Panc1 (cell line): ENCODE data around the gene LGI2. TPM values are rescaled to one million over a fixed set of nuclear protein-coding genes. Genes with fewer than 3 reads are reported as not detected.

Source experiments
- ATAC-seq: fragments of 200-7000 bp; cut with Tn5 transposase; 2 replicates; pipeline ENCODE4 v1.9.1; 2020; ENCODE audit warnings: mild to moderate bottlenecking, moderate library complexity
- BruUV-seq: library from RNA; stranded (reverse); fragments of 400-500 nt; replicated peaks from 2 replicates; lab custom pipeline; 2021; lab: Mats Ljungman, UMichigan
- CTCF ChIA-PET: fragments of 300-600 bp; sonication (Branson Sonifier 250); formaldehyde crosslinking; loops from one replicate; lab custom pipeline; 2022; ENCODE audit warnings: antibody characterized with exemption; lab: Charles Lee
- POLR2A ChIA-PET: fragments of 300-600 bp; sonication (Branson Sonifier 250); formaldehyde crosslinking; loops from one replicate; lab custom pipeline; 2022; ENCODE audit warnings: antibody characterized with exemption; lab: Charles Lee
- DNase-seq: peaks from one replicate; pipeline ENCODE4 v3.0.0-alpha.2; 2010; ENCODE audit warnings: low read depth, low spot score
- H3K27ac ChIP-seq: 2 replicates; pipeline ENCODE4 v1.5.1; 2011; ENCODE audit warnings: mild to moderate bottlenecking, low read length, inconsistent platforms
- H3K27me3 ChIP-seq: fragments of 200-500 bp; sonication (Bioruptor generic); 2 replicates; pipeline ENCODE4 v1.6.0; 2014; ENCODE audit warnings: low read length, inconsistent platforms; ENCODE audit not compliant: control insufficient read depth, insufficient read depth
- H3K36me3 ChIP-seq: fragments of 200-500 bp; sonication (Bioruptor generic); 2 replicates; pipeline ENCODE4 v1.5.1; 2014; ENCODE audit warnings: inconsistent platforms, mild to moderate bottlenecking, low read length, moderate library complexity; ENCODE audit not compliant: control insufficient read depth, insufficient read depth
- H3K4me1 ChIP-seq: 2 replicates; pipeline ENCODE4 v1.5.1; 2011; ENCODE audit warnings: inconsistent platforms, mild to moderate bottlenecking, low read length, moderate library complexity; ENCODE audit not compliant: control insufficient read depth, insufficient read depth
- H3K4me3 ChIP-seq, 2 experiments: 2 replicates each; pipeline ENCODE4 v1.5.1; 2011 to 2012; ENCODE audit warnings: low read depth in 2 of 2, low read length in 2 of 2, mild to moderate bottlenecking in 2 of 2, inconsistent platforms in 1 of 2, moderate library complexity in 1 of 2
- H3K9me3 ChIP-seq: fragments of 200-500 bp; sonication (Bioruptor generic); 2 replicates; pipeline ENCODE4 v1.5.1; 2014; ENCODE audit warnings: low read depth, mild to moderate bottlenecking, inconsistent platforms, low read length, moderate library complexity; ENCODE audit not compliant: control insufficient read depth, insufficient read depth
- CTCF ChIP-seq: fragments of 450-650 bp; IDR thresholded peaks from 2 replicates; pipeline ENCODE4 v1.5.1; 2017; ENCODE audit warnings: mild to moderate bottlenecking
- POLR2AphosphoS5 ChIP-seq: IDR thresholded peaks from 2 replicates; pipeline ENCODE4 v1.6.1; 2012; ENCODE audit warnings: mild to moderate bottlenecking, low read depth, low read length, moderate library complexity
- REST ChIP-seq, 2 experiments: IDR thresholded peaks; 2 replicates each; pipeline ENCODE4 v1.6.1; 2011 to 2012; ENCODE audit warnings: low read depth in 2 of 2, control low read depth in 1 of 2, low read length in 1 of 2, mild to moderate bottlenecking in 1 of 2, moderate library complexity in 1 of 2; ENCODE audit not compliant: insufficient read depth in 1 of 2
- SIN3A ChIP-seq: IDR thresholded peaks from 2 replicates; pipeline ENCODE4 v1.6.1; 2012; ENCODE audit warnings: low read depth, mild to moderate bottlenecking, low read length, moderate library complexity, borderline replicate concordance; ENCODE audit not compliant: insufficient read depth
- TCF7L2 ChIP-seq: IDR thresholded peaks from 2 replicates; pipeline ENCODE4 v1.6.1; 2011; ENCODE audit warnings: mild to moderate bottlenecking, low read depth, low read length, inconsistent platforms
- in situ Hi-C: cut with HindIII; loops from 2 replicates; pipeline ENCODE4 v1.10.0; 2016; ENCODE audit warnings: low sequenced_read_pairs, low pct_unique_long_range_greater_than_20kb
- intact Hi-C: fragments of 100-400 bp; cut with micrococcal nuclease; formaldehyde crosslinking; loops from one replicate; pipeline ENCODE4 v1.10.0; 2022; ENCODE audit not compliant: unreplicated experiment
- total RNA-seq: library from RNA; stranded (reverse); gene quantifications from one replicate; pipeline ENCODE4 v1.2.1, GENCODE V29; 2021; ENCODE audit not compliant: unreplicated experiment

LGI2 gene
- total RNA-seq, 1 experiment from 2014 or later = not detected

GRCh38 chr4:25062098-25062497, 31.4 kb upstream of the LGI2 start:
- DNase-seq (no peak), ATAC-seq (no peak)
- no peak overlapping the region for H3K27ac ChIP-seq
- intact Hi-C loops = no loop called here
- no peaks in the 10 kb centered on the region for H3K9me3 ChIP-seq
- CTCF ChIA-PET = no interaction called here
- TF ChIP-seq REST (IDR thresholded peaks at IDR 0.05; ENCODE audit: insufficient read depth in 1 of 2, low read depth in 2 of 2, low read length in 1 of 2) (no peak), POLR2AphosphoS5 (no peak), TCF7L2 (no peak), SIN3A (no peak), CTCF (no peak)
- H3K4me3 ChIP-seq = no peak overlapping the region
- H3K36me3 ChIP-seq = no peaks in the 10 kb centered on the region
- no TSS peak for BruUV-seq
- H3K4me1 ChIP-seq = no peaks in the 10 kb centered on the region
- POLR2A ChIA-PET = no interaction called here
- in situ Hi-C loops = no loop called here
- no peaks in the 10 kb centered on the region for H3K27me3 ChIP-seq

- POLR2A ChIA-PET = no interaction called here
These were observed 30.9 kb upstream of the LGI2 start for GRCh38 chr4:25061602-25062001.

More at GRCh38 chr4:25061602-25062001, 30.9 kb upstream of the LGI2 start:
- Histone ChIP-seq H3K4me3 (no peak overlapping the region), H3K27me3 (no peaks in the 10 kb centered on the region), H3K9me3 (no peaks in the 10 kb centered on the region), H3K36me3 (no peaks in the 10 kb centered on the region), H3K4me1 (no peaks in the 10 kb centered on the region), H3K27ac (no peak overlapping the region)
- no TSS peak for BruUV-seq
- DNase-seq = no peak
- CTCF ChIA-PET = no interaction called here
- in situ Hi-C loops = no loop called here
- intact Hi-C loops = no loop called here
- ATAC-seq = no peak
- TF ChIP-seq SIN3A = no peak
- no peak for TF ChIP-seq POLR2AphosphoS5
- no peak for TF ChIP-seq REST (IDR thresholded peaks at IDR 0.05; ENCODE audit: insufficient read depth in 1 of 2, low read depth in 2 of 2, low read length in 1 of 2)
- TF ChIP-seq TCF7L2 = no peak
- no peak for TF ChIP-seq CTCF
